HCT116 (cell line): Measurements from ENCODE around the gene ZNF747. TPM values are rescaled to one million over a fixed set of nuclear protein-coding genes. Genes with fewer than 3 reads are reported as not detected.

Experiments used
- ATAC-seq: fragments of 200-7000 bp; cut with Tn5 transposase; 2 replicates; pipeline ENCODE4 v1.9.1; 2020; ENCODE audit warnings: mild to moderate bottlenecking, moderate library complexity
- BruUV-seq: library from RNA; stranded (reverse); fragments of 400-500 nt; replicated peaks from 2 replicates; lab custom pipeline; 2021; lab: Mats Ljungman, UMichigan
- CTCF ChIA-PET: fragments of 300-600 bp; sonication (Branson Sonifier 250); formaldehyde crosslinking; loops from one replicate; lab custom pipeline; 2021; ENCODE audit warnings: antibody characterized with exemption; lab: Charles Lee
- POLR2A ChIA-PET: fragments of 300-600, 350-600 bp; sonication (Branson Sonifier 250); formaldehyde crosslinking; loops from one replicate; lab custom pipeline; 2021; ENCODE audit warnings: antibody characterized with exemption; lab: Charles Lee
- RAD21 ChIA-PET, 2 experiments: fragments of 300-600 bp; sonication (Branson Sonifier 250); formaldehyde crosslinking; loops; one replicate each; lab custom pipeline; 2023; ENCODE audit warnings: low total read pairs in 2 of 2; ENCODE audit not compliant: uncharacterized antibody in 2 of 2, unreplicated experiment in 2 of 2, low non-redundant PET in 1 of 2; lab: Charles Lee
- DNase-seq: peaks from one replicate; pipeline ENCODE4 v3.0.0-alpha.2; 2010; ENCODE audit warnings: low read depth, low spot score
- H2AFZ ChIP-seq: fragments of 200-600 bp; shearing (Covaris generic), sonication (generic); 2 replicates; pipeline ENCODE4 v1.6.1; 2017; ENCODE audit warnings: low read depth, mixed run types, mixed read lengths, antibody characterized with exemption, low read length; ENCODE audit not compliant: poor library complexity, severe bottlenecking
- H3K27ac ChIP-seq: 2 replicates; pipeline ENCODE4 v1.5.1; 2012; ENCODE audit warnings: low read depth, low read length
- H3K27me3 ChIP-seq: fragments of 200-600 bp; sonication (generic); 2 replicates; pipeline ENCODE4 v1.6.1; 2016; ENCODE audit warnings: mixed run types, low read length, mixed read lengths; ENCODE audit not compliant: insufficient read depth
- H3K36me3 ChIP-seq, 2 experiments: fragments of 200-500 bp in 1 of 2; fragments of 200-600 bp in 1 of 2; sonication (Bioruptor generic) in 1 of 2; sonication (generic) in 1 of 2; 2 replicates each; pipeline versions ENCODE4 v1.5.1 to v1.6.1; 2014 to 2016; ENCODE audit warnings: low read length in 2 of 2, inconsistent platforms in 1 of 2, mixed read lengths in 1 of 2, mixed run types in 1 of 2; ENCODE audit not compliant: insufficient read depth in 2 of 2, control insufficient read depth in 1 of 2
- H3K4me1 ChIP-seq, 2 experiments: fragments of 200-600 bp in 1 of 2; sonication (generic) in 1 of 2; 2 replicates each; pipeline versions ENCODE4 v1.5.1 to v1.6.1; 2012 to 2017; ENCODE audit warnings: low read length in 2 of 2, inconsistent platforms in 1 of 2, mild to moderate bottlenecking in 1 of 2, mixed read lengths in 1 of 2, mixed run types in 1 of 2, moderate library complexity in 1 of 2; ENCODE audit not compliant: insufficient read depth in 2 of 2, control insufficient read depth in 1 of 2
- H3K4me2 ChIP-seq: fragments of 200-600 bp; sonication (generic); 2 replicates; pipeline ENCODE4 v1.6.1; 2017; ENCODE audit warnings: mixed run types, low read length, mixed read lengths
- H3K4me3 ChIP-seq, 2 experiments: fragments of 200-600 bp in 1 of 2; sonication (generic) in 1 of 2; replicated peaks in 1 of 2; 2 replicates each; pipeline ENCODE4 v1.5.1; 2011 to 2016; ENCODE audit warnings: low read length in 2 of 2, control low read depth in 1 of 2, low read depth in 1 of 2, mild to moderate bottlenecking in 1 of 2, mixed read lengths in 1 of 2, mixed run types in 1 of 2
- H3K79me2 ChIP-seq: fragments of 200-600 bp; sonication (generic); 2 replicates; pipeline ENCODE4 v1.6.1; 2017; ENCODE audit warnings: mild to moderate bottlenecking, mixed run types, low read length, moderate library complexity, mixed read lengths; ENCODE audit not compliant: insufficient read depth
- H3K9ac ChIP-seq: fragments of 200-600 bp; sonication (generic); 2 replicates; pipeline ENCODE4 v1.6.1; 2016; ENCODE audit warnings: low read length, mixed read lengths
- H3K9me2 ChIP-seq: fragments of 200-600 bp; sonication (generic), shearing (Covaris generic); 2 replicates; pipeline ENCODE4 v1.6.1; 2017; ENCODE audit warnings: mixed run types, mild to moderate bottlenecking, moderate library complexity; ENCODE audit not compliant: insufficient read depth
- H3K9me3 ChIP-seq, 2 experiments: fragments of 200-500 bp in 1 of 2; fragments of 200-600 bp in 1 of 2; sonication (Bioruptor generic) in 1 of 2; sonication (generic) in 1 of 2; 2 replicates each; pipeline ENCODE4 v1.6.1; 2014 to 2017; ENCODE audit warnings: low read length in 2 of 2, mixed read lengths in 2 of 2, inconsistent platforms in 1 of 2, low read depth in 1 of 2, mild to moderate bottlenecking in 1 of 2, mixed run types in 1 of 2, moderate library complexity in 1 of 2; ENCODE audit not compliant: control insufficient read depth in 1 of 2, insufficient read depth in 1 of 2
- H4K20me1 ChIP-seq: fragments of 200-600 bp; sonication (generic), shearing (Covaris generic); 2 replicates; pipeline ENCODE4 v1.6.1; 2017; ENCODE audit warnings: mixed run types, mild to moderate bottlenecking, moderate library complexity; ENCODE audit not compliant: insufficient read depth
- ATF3 ChIP-seq: IDR thresholded peaks from 2 replicates; pipeline ENCODE4 v1.6.1; 2012
- CBX3 ChIP-seq: IDR thresholded peaks from 2 replicates; pipeline ENCODE4 v1.6.1; 2012; ENCODE audit warnings: low read depth
- CEBPB ChIP-seq: IDR thresholded peaks from 2 replicates; pipeline ENCODE4 v1.6.1; 2012; ENCODE audit warnings: low read depth
- CTCF ChIP-seq, 3 experiments: fragments of 200-600 bp in 1 of 3; sonication (generic) in 1 of 3; IDR thresholded peaks in 2 of 3; conservative IDR thresholded peaks in 1 of 3; 2 replicates each; pipeline ENCODE4 v1.5.1; 2012 to 2017; ENCODE audit warnings: low read depth in 2 of 3, low read length in 2 of 3, antibody characterized with exemption in 1 of 3, borderline replicate concordance in 1 of 3, control low read depth in 1 of 3, mild to moderate bottlenecking in 1 of 3, mixed read lengths in 1 of 3, mixed run types in 1 of 3, moderate library complexity in 1 of 3; ENCODE audit not compliant: insufficient read depth in 1 of 3
- EGR1 ChIP-seq: IDR thresholded peaks from 2 replicates; pipeline ENCODE4 v1.6.1; 2012; ENCODE audit warnings: low read depth
- EZH2 ChIP-seq: fragments of 200-600 bp; sonication (generic); IDR thresholded peaks from 2 replicates; pipeline ENCODE4 v1.6.1; 2017; ENCODE audit warnings: antibody characterized with exemption, mixed run types
- FOSL1 ChIP-seq: IDR thresholded peaks from 2 replicates; pipeline ENCODE4 v1.6.1; 2012; ENCODE audit warnings: low read depth
- JUND ChIP-seq: IDR thresholded peaks from 2 replicates; pipeline ENCODE4 v1.6.1; 2012
- POLR2A ChIP-seq: IDR thresholded peaks from 2 replicates; pipeline ENCODE4 v1.7.0; 2011; ENCODE audit warnings: borderline replicate concordance; ENCODE audit not compliant: insufficient read depth, insufficient read length; ENCODE audit errors: extremely low read depth
- POLR2AphosphoS5 ChIP-seq: IDR thresholded peaks from 2 replicates; pipeline ENCODE4 v1.6.1; 2011; ENCODE audit warnings: mild to moderate bottlenecking, low read depth, low read length, moderate library complexity
- REST ChIP-seq: IDR thresholded peaks from 2 replicates; pipeline ENCODE4 v1.6.1; 2012; ENCODE audit warnings: low read depth
- SP1 ChIP-seq: IDR thresholded peaks from 2 replicates; pipeline ENCODE4 v1.6.1; 2012; ENCODE audit warnings: low read depth
- SRF ChIP-seq: IDR thresholded peaks from 2 replicates; pipeline ENCODE4 v1.6.1; 2012; ENCODE audit warnings: low read depth
- YY1 ChIP-seq: IDR thresholded peaks from 2 replicates; pipeline ENCODE4 v1.6.1; 2011; ENCODE audit warnings: low read length, low read depth, moderate library complexity, mild to moderate bottlenecking; ENCODE audit not compliant: insufficient replicate concordance; ENCODE audit errors: extremely low read depth
- ZBTB33 ChIP-seq: IDR thresholded peaks from 2 replicates; pipeline ENCODE4 v1.6.1; 2011; ENCODE audit warnings: mild to moderate bottlenecking, low read length, moderate library complexity; ENCODE audit not compliant: insufficient replicate concordance; ENCODE audit errors: extremely low read depth
- ZFX ChIP-seq: fragments of 450-650 bp; IDR thresholded peaks from 2 replicates; pipeline ENCODE4 v1.6.1; 2017
- intact Hi-C: fragments of 100-400 bp; cut with micrococcal nuclease; formaldehyde crosslinking; loops from 2 replicates; pipeline ENCODE4 v1.10.0; 2022
- total RNA-seq: library from RNA; stranded (reverse); gene quantifications from one replicate; pipeline ENCODE4 v1.2.1, GENCODE V29; 2021; ENCODE audit not compliant: unreplicated experiment

The ZNF747 gene
- total RNA-seq, 1 experiment from 2014 or later = 2.1 TPM

DNA sequence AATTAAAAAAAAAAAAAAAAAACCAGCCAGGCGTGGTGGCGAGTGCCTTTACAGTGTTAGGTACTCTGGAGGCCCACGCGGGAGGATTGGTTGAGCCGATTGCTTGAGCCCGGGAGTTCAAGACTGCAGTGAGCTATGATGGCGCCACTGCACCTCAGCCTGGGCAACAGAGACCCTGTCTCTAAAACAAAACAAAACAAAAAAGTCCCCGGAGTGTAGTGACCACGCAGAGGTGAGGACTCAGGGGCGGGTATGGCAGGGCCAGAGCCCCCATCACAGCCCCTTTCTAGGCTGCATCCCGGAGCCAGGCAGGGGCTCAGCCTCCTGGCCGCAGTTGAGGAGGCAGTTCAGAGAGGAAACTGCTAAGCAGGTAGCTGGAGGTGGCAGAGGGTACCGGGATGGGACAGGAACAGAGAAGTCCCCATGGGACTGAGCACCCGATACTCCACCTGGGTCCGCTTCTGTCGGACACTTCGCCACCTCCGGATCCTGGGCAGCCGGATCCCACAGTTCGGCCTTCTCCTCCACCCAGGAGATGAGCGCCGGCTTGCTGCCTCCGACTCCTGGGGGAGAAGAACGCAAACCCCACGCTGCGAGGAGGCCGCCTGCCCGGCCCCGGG lies 800 bp downstream of the ZNF747 start:
- intact Hi-C loops = no loop called here
- no peak overlapping the region for H2AFZ ChIP-seq
- ATAC-seq (peak; percentile 5; the same call in 1 of the 2 replicates), DNase-seq (no peak)
- H3K79me2 ChIP-seq = no peaks in the 10 kb centered on the region; the same call in 1 of the 2 replicates
- H3K9me3 ChIP-seq = no peaks in the 10 kb centered on the region
- peak overlapping the region; percentile 85 for H3K4me2 ChIP-seq
- H3K4me3 ChIP-seq = peak overlapping the region; percentile 60 to 79
- no peak for TF ChIP-seq POLR2A
- no peak for TF ChIP-seq CTCF (IDR thresholded peaks at IDR 0.05 in 2 of 3, conservative IDR thresholded peaks at IDR 0.05 in 1 of 3; ENCODE audit: borderline replicate concordance in 1 of 3, insufficient read depth in 1 of 3, low read depth in 2 of 3, low read length in 2 of 3)
- no peak for TF ChIP-seq EGR1
- TF ChIP-seq ZFX = no peak
- no peak for TF ChIP-seq CEBPB
- TF ChIP-seq EZH2 = no peak
- TF ChIP-seq SRF = no peak
- no peak for TF ChIP-seq JUND
- no peak for TF ChIP-seq ATF3
- no peak for TF ChIP-seq ZBTB33
- no peak for TF ChIP-seq SP1
- no peak for TF ChIP-seq FOSL1
- no peak for TF ChIP-seq POLR2AphosphoS5
- TF ChIP-seq REST = no peak
- TF ChIP-seq YY1 = no peak
- no peak for TF ChIP-seq CBX3
- H3K36me3 ChIP-seq = no peaks in the 10 kb centered on the region
- H4K20me1 ChIP-seq = no peaks in the 10 kb centered on the region
- H3K9me2 ChIP-seq = no peaks in the 10 kb centered on the region
- H3K27ac ChIP-seq = peak overlapping the region; percentile 82
- RAD21 ChIA-PET = interaction anchor here in 1 of 2 experiments (1.2 kb wide), 1 partner anchor 25 kb away, joined by 3 read pairs; the partner anchor contains the start of gene ZNF764
- CTCF ChIA-PET = no interaction called here
- H3K4me1 ChIP-seq = peaks cover 6 to 35% of the 10 kb centered on the region in 2 experiments; a peak in 3 of 4 replicates
- POLR2A ChIA-PET = interaction anchor here (2.7 kb wide), 1 partner anchor 24 kb away, joined by 20 read pairs; the partner anchor contains the start of gene ZNF764
- no TSS peak for BruUV-seq
- no peaks in the 10 kb centered on the region for H3K27me3 ChIP-seq
- peak overlapping the region; percentile 78 for H3K9ac ChIP-seq
